Umbilical cord (tissue), 2 donors: Measurements from ENCODE around the gene NINL. TPM values are rescaled to one million over a fixed set of nuclear protein-coding genes. Genes with fewer than 3 reads are reported as not detected.
A peak's percentile ranks its signal among the peaks of the same experiment; 100 is the strongest.
"Not testable (repeated sequence)": the region's sequence is repeated elsewhere in the genome, so short reads cannot be mapped to it uniquely, and the experiment has no call there.

Source experiments
- DNase-seq: peaks from one replicate; pipeline ENCODE4 v3.0.0-alpha.2; 2015; ENCODE audit warnings: low spot score
- total RNA-seq: library from RNA; depleted of rRNA; stranded (reverse); fragments of >200 nt; gene quantifications from one replicate; pipeline ENCODE4 v1.2.3, GENCODE V29; 2014; ENCODE audit warnings: low replicate concordance; ENCODE audit not compliant: insufficient read depth

NINL gene
- total RNA-seq, 1 donor from 2014 or later, result 17.6 TPM

- DNase-seq, result no peak
Measured at GRCh38 chr20:25485872-25486271, 99.5 kb downstream of the NINL start.

- no peak for DNase-seq
Measured at GRCh38 chr20:25484911-25485511, 100.3 kb downstream of the NINL start.

- no peak for DNase-seq
Measured at GRCh38 chr20:25484224-25484846, 101.0 kb downstream of the NINL start.

- DNase-seq, result no peak
Measured at GRCh38 chr20:25483431-25484132, 101.7 kb downstream of the NINL start.

GRCh38 chr20:25481918-25482253 is 103.4 kb downstream of the NINL start:
- no peak for DNase-seq

- no peak for DNase-seq
Measured at GRCh38 chr20:25481235-25481917, 104.0 kb downstream of the NINL start.

- no peak for DNase-seq
Measured at GRCh38 chr20:25480797-25481196, 104.5 kb downstream of the NINL start.

GRCh38 chr20:25480156-25480555 is 105.2 kb downstream of the NINL start:
- no peak for DNase-seq

GRCh38 chr20:25479638-25480037 is 105.7 kb downstream of the NINL start:
- DNase-seq, result no peak

- no peak for DNase-seq
Measured at GRCh38 chr20:25478889-25479568, 106.3 kb downstream of the NINL start.

GRCh38 chr20:25477014-25477882 is 108.1 kb downstream of the NINL start:
- no peak for DNase-seq

DNA sequence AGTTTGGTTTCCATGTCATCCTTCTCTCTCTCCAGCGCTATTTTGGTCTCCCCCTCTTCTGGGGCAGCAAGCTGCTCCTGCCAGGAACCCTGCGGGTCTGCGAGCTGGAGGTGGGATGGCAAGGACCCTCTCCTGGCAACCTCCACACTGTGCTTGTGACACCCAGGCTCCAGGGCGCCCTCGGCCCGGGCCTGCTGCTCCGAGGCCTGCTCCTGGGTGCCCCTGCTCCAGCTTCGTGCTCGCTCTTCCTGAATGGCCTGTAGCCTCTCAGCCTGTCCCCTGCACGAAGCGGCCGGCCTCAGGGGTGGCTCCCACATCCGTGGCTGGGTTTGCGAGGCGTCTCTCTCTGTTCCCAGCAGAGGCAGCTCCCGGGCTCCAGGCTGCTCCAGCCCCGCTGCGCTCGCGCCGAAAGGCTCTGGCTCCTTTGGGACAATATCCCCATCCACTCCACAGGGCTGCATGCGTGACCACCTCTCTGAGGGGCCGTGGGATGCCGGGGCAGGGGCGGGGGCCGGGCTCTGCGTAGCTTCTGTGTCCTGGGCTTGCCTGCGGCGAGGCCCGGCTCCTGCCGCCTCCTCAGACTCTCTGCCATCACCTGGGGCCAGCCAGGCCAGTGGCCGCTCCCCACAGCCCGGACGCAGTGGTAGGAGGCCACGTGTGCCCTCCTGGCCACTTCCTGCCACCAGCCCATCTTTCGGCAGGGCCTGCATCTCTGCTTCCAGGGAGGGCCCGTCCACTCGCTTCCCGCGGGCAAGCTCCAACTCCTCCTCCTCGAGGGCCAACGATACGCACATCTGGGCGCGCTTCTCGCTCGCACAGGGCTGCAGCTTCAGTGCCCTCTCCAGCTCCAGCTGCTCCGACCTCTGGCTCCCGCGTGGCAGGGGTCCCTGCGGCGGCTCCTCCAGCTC is 109.0 kb downstream of the NINL start:
- no peak for DNase-seq

DNA sequence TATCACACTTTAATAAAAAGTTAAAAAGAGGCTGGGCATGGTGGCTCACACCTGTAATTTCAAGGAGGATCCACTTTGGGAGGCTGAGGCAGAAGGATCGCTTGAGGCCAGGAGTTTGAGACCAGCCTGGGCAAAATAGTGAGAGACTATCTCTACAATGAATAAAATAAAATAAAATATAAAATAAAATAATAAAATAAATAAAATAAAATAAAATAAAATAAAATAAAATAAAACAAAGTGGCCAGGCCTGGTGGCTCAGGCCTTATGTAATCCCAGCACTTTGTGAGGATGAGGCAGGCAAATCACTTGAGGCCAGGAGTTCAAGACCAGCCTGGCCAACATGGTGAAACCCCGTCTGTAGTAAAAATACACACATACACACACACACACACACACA is 112.0 kb downstream of the NINL start:
- not testable (repeated sequence) for DNase-seq

- DNase-seq, result no peak
Measured at GRCh38 chr20:25471020-25471419, 114.3 kb downstream of the NINL start.

- DNase-seq, result peak; percentile 10
Measured at GRCh38 chr20:25470045-25470444, 115.3 kb downstream of the NINL start.

- DNase-seq, result no peak
Measured at GRCh38 chr20:25469558-25469957, 115.8 kb downstream of the NINL start.

DNA sequence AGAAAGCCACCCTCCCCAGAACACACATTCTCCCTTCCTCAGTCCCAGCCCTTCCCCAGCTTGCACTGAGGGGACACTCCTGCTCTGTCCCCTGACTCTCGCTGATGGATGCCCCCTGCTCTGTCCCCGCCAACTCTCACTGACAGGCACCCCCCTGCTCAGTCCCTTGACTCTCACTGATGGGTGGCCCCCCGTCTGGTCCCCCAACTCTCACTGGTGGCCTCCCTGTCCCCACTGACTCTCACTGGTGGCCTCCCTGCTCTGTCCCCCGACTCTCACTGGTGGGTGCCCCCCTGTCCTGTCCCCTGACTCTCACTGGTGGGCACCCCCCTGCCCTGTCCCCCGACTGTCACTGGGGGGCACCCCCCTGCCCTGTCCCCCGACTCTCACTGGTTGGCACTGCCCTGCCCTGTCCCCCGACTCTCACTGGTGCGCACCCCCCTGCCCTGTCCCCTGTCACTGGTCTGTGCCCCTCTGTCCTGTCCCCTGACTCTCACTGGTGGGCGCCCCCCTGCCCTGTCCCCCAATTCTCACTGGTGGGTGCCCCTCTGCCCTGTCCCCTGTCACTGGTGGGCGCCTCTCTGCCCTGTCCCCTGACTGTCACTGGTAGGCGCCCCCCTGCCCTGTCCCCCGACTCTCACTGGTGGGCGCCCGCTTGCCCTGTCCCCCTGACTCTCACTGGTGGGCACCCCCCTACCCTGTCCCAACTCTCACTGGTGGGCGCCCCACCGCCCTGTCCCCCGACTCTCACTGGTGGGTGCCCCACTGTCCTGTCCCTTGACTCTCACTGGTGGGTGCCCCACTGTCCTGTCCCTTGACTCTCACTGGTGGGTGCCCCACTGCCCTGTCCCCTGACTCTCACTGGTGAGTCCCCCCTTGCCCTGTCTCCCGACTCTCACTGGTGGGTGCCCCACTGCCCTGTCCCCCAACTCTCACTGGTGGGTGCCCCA is 116.9 kb downstream of the NINL start:
- no peak for DNase-seq

DNA sequence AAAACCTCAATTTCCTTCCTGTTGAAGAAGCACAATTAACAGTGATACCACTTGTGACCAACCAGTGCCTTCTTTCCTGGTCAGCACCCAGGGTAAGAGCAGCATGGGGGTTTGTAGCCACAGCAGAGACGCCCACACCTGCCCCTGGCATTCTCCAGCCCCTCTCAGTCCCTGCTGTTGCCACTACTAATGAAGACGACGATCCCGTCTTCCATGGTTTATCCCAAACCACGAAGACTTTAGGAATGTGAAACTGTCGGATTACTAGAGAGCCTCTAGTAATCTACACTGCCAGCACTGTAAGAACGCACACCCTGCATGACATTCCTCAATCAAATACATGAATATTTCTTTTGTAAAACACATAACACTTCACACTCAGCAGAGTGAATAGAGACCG is 117.9 kb downstream of the NINL start:
- DNase-seq, result no peak

- no peak for DNase-seq
Measured at GRCh38 chr20:25466846-25467245, 118.5 kb downstream of the NINL start.
